Measurements from ENCODE around the gene RTKN. TPM values are rescaled to one million over a fixed set of nuclear protein-coding genes. Genes with fewer than 3 reads are reported as not detected.

RTKN gene
- total and polyA plus RNA-seq, 2 of the 13 experiments (the other 11 are each of a cell fraction or from before 2014, with no cell fraction given) = 159 to 166 TPM

- 0 out of 2 replicates have a peak, but pooled peaks have one; percentile 15 for TF ChIP-seq PRDM4 (CRISPR knock-in tag; IDR thresholded peaks at IDR 0.05; ENCODE audit: borderline replicate concordance)
- peak; percentile 79 for TF ChIP-seq AHDC1 (CRISPR knock-in tag; IDR thresholded peaks at IDR 0.05; ENCODE audit: borderline replicate concordance)
- TF ChIP-seq TARDBP (CRISPR knock-in tag; IDR thresholded peaks at IDR 0.05) = 0 out of 2 replicates have a peak, but pooled peaks have one; percentile 14
- TF ChIP-seq ZNF740 (CRISPR knock-in tag; IDR thresholded peaks at IDR 0.05) = 0 out of 2 replicates have a peak, but pooled peaks have one; percentile 62
- no peak for TF ChIP-seq ZNF431 (CRISPR knock-in tag; IDR thresholded peaks at IDR 0.05; ENCODE audit: borderline replicate concordance, low read depth)
- TF ChIP-seq ZNF24 (IDR thresholded peaks at IDR 0.05) = no peak
- no peak for TF ChIP-seq ETV5 (CRISPR knock-in tag; IDR thresholded peaks at IDR 0.05; ENCODE audit: borderline replicate concordance)
- TF ChIP-seq ZNF558 (CRISPR knock-in tag; IDR thresholded peaks at IDR 0.05; ENCODE audit: borderline replicate concordance) = no peak; the same call in 1 of the 2 replicates
- no peak for TF ChIP-seq GTF2F1 (IDR thresholded peaks at IDR 0.05; ENCODE audit: low read length)
- peak; percentile 79; the same call in 1 of the 2 replicates for TF ChIP-seq GZF1 (CRISPR knock-in tag; IDR thresholded peaks at IDR 0.05)
- peak; percentile 94 for TF ChIP-seq ZNF274 (CRISPR knock-in tag; IDR thresholded peaks at IDR 0.05)
- TF ChIP-seq SETDB1 (CRISPR knock-in tag; IDR thresholded peaks at IDR 0.05; ENCODE audit: borderline replicate concordance) = no peak
- TF ChIP-seq HCFC1 (IDR thresholded peaks at IDR 0.05; ENCODE audit: low read depth, low read length) = no peak
- no peak for TF ChIP-seq ZNF557 (CRISPR knock-in tag; IDR thresholded peaks at IDR 0.05)
- peak; percentile 68 for TF ChIP-seq ZNF563 (CRISPR knock-in tag; IDR thresholded peaks at IDR 0.05)
- no peak for TF ChIP-seq MBNL3 (CRISPR knock-in tag; conservative IDR thresholded peaks at IDR 0.05)
- TF ChIP-seq ZNF552 (CRISPR knock-in tag; IDR thresholded peaks at IDR 0.05; ENCODE audit: borderline replicate concordance) = no peak
- TF ChIP-seq ZNF704 (CRISPR knock-in tag; IDR thresholded peaks at IDR 0.05; ENCODE audit: borderline replicate concordance) = peak; percentile 72
These were observed 40.4 kb upstream of the RTKN start (continued) for GRCh38 chr2:74481961-74482800.
